NCI-H2081 treated with DMSO at 0.1 percent for 48 hours (cell line): ENCODE results near the gene MYADML2.
"Not testable (repeated sequence)": the region's sequence is repeated elsewhere in the genome, so short reads cannot be mapped to it uniquely, and the experiment has no call there.

Experiments used
- DNase-seq: peaks from one replicate; lab custom pipeline; 2025; lab: John Stamatoyannopoulos, UW

The MYADML2 gene

GRCh38 chr17:81924557-81925532 is 22.2 kb downstream of the MYADML2 start:
- no peak for DNase-seq

GRCh38 chr17:81923302-81924260 is 23.5 kb downstream of the MYADML2 start:
- no peak for DNase-seq

GRCh38 chr17:81922566-81923301 is 24.3 kb downstream of the MYADML2 start:
- DNase-seq, result no peak

- DNase-seq, result no peak
Observed at GRCh38 chr17:81921996-81922565, 25.0 kb downstream of the MYADML2 start.

GRCh38 chr17:81921537-81921862 is 25.5 kb downstream of the MYADML2 start:
- no peak for DNase-seq

- no peak for DNase-seq
Observed at GRCh38 chr17:81920612-81921536, 26.2 kb downstream of the MYADML2 start.

GRCh38 chr17:81918832-81919545 is 28.0 kb downstream of the MYADML2 start:
- DNase-seq, result no peak

GRCh38 chr17:81918333-81918669 is 28.7 kb downstream of the MYADML2 start:
- not testable (repeated sequence) for DNase-seq

- no peak for DNase-seq
Observed at GRCh38 chr17:81917565-81918332, 29.3 kb downstream of the MYADML2 start, which contains the start of gene SIRT7. Gene SIRT7 (minus strand): TSS chr17:81918176. CDS start chr17:81918131, 45 bp downstream.

- no peak for DNase-seq
Observed at GRCh38 chr17:81916234-81917001, 30.6 kb downstream of the MYADML2 start.

- DNase-seq, result no peak
Observed at GRCh38 chr17:81915331-81915730, 31.7 kb downstream of the MYADML2 start.

GRCh38 chr17:81914103-81914850 is 32.8 kb downstream of the MYADML2 start:
- DNase-seq, result no peak

- DNase-seq, result no peak
Observed at GRCh38 chr17:81913394-81914102, 33.5 kb downstream of the MYADML2 start.

- no peak for DNase-seq
Observed at GRCh38 chr17:81912441-81913309, 34.4 kb downstream of the MYADML2 start.

- no peak for DNase-seq
Observed at GRCh38 chr17:81911969-81912368, 35.1 kb downstream of the MYADML2 start.
